HG03280 (cell line): ENCODE data around the gene EFNA3.

Source experiments
- ATAC-seq: cut with Tn5 transposase; IDR thresholded peaks from one replicate; pipeline ENCODE4 v1.9.1; 2021; ENCODE audit warnings: mild to moderate bottlenecking, moderate library complexity; ENCODE audit not compliant: unreplicated experiment

EFNA3 gene

GRCh38 chr1:155083052-155083541 lies 4.5 kb downstream of the EFNA3 start:
- ATAC-seq = no peak

- ATAC-seq = peak; percentile 2
Measured at GRCh38 chr1:155083865-155084721, 5.5 kb downstream of the EFNA3 start.

GRCh38 chr1:155084722-155085503 lies 6.3 kb downstream of the EFNA3 start:
- peak; percentile 77 for ATAC-seq

DNA sequence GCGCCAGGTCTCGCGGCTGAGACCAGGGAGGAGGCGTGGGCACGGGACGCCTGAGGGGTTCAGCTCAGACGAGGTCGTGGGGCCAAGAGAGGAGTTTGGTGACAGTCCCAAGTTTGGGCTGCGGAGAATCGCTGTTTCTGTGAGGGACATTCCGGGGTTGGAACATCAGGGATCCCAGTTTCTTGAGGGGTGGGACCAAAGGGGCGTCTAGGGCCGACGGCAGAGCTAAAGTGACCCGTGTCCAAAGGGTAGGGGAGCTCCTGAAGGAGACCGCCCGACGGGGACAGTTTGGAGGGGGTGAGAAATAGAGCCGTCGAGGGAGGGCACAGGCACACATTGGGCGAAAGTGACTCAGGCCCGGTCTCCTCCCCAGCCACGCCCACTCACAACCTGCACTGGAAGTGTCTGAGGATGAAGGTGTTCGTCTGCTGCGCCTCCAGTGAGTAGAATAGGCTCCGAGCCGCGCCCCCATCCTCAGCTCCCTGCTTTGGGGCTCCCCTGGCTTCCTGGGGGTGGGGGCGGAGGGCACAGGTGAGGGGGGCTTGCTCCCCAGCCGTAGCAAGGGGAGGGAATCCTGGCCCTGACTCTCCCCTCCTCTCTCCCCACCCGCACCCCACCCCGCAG lies 7.0 kb downstream of the EFNA3 start:
- no peak for ATAC-seq

- ATAC-seq = no peak
Measured at GRCh38 chr1:155086128-155086741, 7.6 kb downstream of the EFNA3 start.

DNA sequence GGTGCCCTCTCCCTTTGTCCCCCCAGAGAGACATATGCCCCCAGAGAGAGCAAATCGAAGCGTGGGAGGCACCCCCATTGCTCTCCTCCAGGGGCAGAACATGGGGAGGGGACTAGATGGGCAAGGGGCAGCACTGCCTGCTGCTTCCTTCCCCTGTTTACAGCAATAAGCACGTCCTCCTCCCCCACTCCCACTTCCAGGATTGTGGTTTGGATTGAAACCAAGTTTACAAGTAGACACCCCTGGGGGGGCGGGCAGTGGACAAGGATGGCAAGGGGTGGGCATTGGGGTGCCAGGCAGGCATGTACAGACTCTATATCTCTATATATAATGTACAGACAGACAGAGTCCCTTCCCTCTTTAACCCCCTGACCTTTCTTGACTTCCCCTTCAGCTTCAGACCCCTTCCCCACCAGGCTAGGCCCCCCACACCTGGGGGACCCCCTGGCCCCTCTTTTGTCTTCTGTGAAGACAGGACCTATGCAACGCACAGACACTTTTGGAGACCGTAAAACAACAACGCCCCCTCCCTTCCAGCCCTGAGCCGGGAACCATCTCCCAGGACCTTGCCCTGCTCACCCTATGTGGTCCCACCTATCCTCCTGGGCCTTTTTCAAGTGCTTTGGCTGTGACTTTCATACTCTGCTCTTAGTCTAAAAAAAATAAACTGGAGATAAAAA lies 8.4 kb downstream of the EFNA3 start:
- ATAC-seq = no peak

DNA sequence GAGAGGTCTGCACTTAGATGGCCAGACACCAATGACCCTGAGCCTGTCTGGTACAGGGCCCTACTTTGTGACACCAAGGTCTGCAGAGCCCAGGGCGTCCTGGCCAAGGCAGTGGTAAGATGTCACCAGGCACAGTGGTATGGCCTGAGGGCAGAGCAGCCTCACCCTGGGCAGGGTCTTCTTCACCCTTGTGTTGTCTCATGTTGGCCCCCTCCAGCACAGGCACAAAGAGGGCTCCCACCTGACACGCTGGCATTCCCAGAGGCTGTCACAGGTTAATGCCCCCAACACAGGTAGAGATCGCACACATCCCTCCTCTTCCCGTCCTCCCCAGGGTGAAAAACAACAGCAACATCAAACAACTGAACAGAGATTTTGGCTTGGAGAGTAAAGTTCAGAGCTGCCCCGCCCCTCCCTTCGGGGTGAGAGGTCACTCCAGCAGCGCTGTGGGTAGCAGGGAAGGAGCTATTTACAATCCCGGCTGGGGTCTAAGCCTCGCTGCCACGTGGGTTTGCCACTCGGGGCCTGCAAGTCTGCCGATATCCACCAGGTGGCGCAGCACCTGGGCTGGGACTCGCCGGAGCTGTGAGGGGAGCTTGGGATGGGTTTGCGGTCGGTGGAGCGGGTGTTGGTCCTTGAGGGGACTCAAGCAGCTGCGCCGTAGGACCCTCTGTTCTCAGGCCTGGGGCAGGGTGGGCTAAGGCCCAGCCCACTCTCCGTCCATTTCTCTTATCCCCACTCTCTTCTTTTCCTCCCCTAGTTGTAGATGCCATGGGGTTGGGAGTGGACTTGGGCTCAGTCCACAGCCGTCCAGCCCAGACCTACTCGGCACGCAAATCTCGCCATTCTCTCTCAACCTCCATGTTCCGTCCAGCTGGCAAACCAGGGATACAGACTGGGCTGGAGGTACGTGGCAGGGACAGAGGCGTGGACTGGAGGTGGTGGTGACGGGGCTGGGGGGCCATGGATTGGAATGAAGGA lies 12.7 kb downstream of the EFNA3 start:
- ATAC-seq = no peak

DNA sequence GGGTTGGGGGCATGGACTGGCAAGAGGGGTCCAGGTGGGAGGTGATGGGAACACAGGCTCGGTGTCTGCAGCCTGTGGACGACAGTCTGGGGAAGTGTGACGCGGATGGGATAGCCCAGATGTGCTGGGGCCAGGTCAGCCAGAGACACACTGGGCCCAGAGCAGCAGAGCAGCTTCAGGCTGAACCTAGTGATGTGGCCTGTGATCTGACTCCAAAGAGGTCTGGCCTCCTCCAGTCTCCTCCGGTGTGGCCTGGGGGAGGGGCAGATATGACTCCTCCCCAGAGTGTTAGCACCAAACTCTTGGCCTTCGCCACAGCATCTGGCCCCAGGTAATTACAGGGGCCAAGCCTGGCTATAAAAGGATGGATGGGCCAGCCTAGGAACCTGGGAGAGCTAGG lies 13.5 kb downstream of the EFNA3 start:
- no peak for ATAC-seq

GRCh38 chr1:155092641-155093040 lies 14.0 kb downstream of the EFNA3 start:
- no peak for ATAC-seq

- ATAC-seq = no peak
Measured at GRCh38 chr1:155093911-155094621, 15.4 kb downstream of the EFNA3 start.

- no peak for ATAC-seq
Measured at GRCh38 chr1:155094622-155094948, 15.9 kb downstream of the EFNA3 start.

DNA sequence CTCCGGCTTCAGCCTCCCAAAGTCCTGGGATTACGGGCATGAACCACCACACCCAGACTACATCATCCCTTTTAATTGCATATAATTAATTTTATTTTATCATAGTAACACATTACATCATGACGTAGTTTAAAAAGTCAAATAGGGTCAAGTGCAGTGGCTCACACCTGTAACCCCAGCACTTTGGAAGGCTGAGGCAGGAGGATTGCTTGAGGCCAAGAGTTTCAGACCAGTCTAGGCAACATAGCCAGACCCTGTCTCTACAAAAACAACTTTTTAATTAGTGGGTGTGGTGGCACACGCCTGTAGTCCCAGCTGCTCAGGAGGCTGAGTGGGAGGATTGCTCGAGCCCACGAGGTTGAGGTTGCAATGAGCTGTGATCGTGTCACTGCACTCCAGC lies 20.7 kb downstream of the EFNA3 start:
- ATAC-seq = no peak

DNA sequence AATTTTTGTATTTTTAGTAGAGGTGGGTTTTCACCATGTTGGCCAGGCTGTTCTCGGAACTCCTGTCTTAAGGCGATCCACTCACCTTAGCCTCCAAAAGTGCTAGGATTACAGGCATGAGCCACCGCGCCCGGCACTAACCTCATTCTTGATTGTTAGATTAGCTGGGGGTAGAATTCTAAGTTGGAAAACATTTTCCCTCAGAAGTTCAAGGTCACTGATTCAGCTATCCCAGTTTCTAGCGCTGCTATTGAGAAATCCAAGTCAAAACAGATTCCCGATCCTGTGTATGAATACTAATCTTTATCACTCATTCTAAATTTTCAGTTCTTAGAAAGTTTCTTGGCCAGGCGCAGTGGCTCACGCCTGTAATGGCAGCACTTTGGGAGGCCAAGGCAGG lies 24.7 kb downstream of the EFNA3 start:
- no peak for ATAC-seq

DNA sequence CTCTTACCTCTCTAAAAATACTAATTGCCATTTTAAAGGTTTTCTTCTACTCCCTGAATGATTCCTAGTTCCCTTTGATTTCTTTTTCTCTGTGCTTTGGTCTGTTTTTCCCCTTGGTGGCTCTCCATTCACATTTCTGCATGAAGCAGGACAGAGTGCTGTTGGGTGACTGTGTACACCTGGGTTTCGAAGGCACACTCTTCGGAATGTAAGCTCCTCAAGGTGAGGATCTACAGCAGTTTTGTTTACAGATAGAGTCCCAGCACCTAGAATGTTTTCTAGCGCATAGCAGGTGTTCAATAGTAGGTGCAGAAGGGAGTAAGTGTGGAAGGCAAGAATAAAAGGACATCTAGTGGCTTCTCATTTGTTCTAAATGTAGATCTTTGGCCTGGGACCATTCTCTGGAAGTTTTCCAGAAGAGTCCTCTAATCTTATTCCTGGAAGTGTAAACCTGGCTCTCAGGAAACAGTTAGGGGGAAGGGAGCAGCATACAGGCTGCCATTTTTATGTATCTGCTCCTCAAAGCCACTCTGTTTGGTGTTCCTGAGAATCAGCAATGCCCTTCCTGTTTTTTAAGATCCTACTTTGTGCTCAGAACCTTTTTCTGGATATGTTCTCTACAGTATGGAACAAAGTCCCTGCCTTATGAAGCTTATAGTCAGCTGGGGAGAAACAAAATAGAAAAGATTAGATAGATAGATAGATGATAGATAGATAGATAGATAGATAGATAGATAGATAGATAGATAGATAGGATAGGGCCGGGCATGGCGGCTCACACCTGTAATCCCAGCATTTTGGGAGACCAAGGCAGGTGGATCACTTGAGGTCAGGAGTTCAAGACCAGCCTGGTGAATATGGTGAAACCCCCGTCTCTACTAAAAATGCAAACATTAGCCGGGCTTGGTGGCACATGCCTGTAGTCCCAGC lies 26.2 kb downstream of the EFNA3 start:
- no peak for ATAC-seq

DNA sequence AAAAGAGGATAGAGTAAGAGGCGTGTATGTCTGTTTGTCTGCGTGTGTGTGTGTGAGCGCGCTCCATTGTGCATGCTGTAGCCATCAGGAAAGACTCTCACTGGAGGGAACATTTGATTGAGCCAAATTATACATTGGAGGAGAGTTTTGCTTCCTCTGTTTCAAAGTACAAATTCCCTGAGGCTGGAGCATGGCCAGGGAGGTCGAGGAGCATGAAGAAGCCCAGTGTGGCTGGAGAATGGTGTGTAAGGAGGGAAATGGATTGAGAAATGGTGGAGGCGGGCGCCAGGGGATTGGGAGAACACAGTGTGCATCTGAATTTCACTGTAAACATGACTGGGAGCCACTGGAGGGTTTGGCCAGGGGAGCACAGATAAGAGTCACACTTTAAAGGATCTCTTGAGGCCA lies 27.0 kb downstream of the EFNA3 start:
- no peak for ATAC-seq

DNA sequence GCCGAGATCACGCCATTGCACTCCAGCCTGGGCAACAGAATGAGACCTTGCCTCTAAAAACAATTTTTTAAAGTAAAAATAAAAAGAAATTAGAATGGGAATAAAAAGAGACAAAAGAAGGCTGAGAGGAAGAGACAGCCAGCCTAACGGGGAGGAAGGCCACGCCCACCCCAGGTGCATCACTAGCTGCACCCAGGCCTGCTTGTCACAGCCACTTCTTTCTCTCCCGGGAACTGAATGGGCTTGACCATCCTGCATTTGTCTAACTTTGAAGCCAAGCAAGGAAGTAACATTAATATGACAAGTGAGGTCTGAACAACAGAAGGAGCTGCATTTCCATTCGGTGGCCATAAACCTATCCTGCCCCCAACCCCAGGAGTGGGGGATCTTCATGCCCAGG lies 28.2 kb downstream of the EFNA3 start:
- ATAC-seq = no peak

DNA sequence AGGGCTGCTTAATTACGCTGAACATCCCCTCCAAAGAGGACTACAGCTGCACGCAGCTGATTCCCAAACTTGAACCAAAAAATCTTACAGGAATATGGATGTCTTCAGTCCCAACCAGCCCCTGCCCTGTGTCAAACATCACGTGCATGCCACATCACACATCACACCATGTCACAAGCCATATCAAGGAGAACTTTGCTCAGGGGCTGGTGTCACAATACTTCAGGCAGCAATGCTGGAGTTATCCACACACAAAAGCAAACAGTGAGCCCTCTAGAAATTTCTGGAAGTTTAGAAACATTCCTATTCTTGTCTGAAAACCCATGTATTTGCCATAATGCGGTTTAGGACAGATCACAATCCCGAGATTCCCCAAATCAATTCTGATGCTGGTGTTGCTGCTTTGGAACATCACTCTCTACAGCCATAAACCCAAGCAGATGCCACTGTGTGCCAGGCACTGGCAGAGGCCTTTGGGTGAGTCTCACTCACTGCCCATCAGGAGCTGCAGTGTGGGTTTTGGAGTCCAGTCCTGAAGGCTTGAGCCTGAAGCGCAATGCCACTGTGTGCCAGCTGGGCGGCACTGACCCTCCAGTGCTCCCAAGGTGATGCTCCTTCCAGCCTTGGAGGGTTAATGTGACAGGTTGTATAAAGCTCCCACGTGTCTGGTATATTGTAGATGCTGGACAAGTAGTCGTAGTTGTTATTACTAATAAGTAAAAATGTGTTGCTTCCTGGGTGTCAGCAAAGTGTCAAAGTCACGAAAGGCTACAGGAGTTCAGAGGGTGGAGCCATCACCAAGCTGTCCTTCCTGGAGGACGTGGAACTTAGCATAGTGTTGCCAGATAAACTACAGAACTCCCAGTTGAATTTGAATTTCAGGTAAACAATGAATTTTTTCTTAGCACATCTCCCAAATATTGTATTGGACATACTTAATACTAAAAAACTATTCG lies 28.9 kb downstream of the EFNA3 start:
- ATAC-seq = no peak
